NCI-H1436 (cell line): ENCODE measurements around the gene PDK1.
"Not testable (repeated sequence)": the region's sequence is repeated elsewhere in the genome, so short reads cannot be mapped to it uniquely, and the experiment has no call there.

Source experiments
- DNase-seq: peaks from one replicate; lab custom pipeline; 2025; lab: John Stamatoyannopoulos, UW

PDK1 gene

DNA sequence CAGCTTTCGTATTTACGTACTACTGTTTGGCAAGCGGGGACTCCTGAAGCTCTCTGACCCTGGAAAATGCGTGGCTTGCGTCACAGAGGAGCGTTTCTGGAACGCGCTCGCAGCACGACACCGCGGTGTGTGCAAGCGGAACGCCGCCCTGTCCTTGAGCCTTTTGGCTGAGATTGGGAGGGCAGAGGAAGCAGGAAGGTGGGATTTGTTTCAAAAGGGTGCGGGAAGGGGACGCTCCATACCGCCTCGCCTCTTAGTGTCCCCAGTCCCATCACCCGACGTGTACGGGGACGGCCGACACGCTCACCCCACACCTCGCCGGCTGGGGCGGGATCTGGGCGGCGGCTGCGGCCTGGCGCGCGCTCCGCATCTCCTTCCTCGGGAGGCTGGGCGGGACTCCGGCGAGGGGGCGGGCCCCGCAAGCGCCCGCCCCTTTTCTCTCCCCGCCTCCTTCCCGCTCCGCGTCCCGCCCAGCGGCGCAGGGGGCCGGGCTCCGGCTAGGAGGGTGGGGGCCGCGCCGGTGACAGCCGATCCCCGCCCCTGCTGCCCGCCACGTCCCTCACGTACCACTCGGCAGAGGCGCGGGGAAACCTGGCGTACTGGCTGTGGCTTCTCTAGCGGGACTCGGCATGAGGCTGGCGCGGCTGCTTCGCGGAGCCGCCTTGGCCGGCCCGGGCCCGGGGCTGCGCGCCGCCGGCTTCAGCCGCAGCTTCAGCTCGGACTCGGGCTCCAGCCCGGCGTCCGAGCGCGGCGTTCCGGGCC, at the start of gene PDK1:
TSS of gene PDK1 (plus strand) at position 569 of the 762 bp plus-strand sequence. CDS start at position 630, 61 bp downstream.
- DNase-seq: peak; percentile 87

DNA sequence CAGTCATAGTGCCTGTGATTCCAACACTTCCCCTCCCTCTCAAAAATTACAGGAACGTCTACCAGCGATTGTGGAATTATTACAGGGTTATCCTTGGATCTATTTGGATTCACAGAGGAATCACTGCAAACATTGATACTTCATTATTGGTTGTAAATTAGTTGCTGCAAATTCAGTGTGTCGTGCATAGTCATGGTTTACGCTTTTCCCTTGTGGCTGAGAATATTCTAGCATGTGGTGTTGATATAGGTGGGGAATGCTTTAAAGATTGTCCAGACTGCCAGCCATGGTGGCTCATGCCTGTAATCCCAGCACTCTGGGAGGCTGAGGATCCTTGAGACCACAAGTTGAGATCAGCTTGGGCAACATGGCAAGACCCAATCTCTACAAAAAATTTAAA, 48.7 kb upstream of the PDK1 start:
- DNase-seq: no peak

DNA sequence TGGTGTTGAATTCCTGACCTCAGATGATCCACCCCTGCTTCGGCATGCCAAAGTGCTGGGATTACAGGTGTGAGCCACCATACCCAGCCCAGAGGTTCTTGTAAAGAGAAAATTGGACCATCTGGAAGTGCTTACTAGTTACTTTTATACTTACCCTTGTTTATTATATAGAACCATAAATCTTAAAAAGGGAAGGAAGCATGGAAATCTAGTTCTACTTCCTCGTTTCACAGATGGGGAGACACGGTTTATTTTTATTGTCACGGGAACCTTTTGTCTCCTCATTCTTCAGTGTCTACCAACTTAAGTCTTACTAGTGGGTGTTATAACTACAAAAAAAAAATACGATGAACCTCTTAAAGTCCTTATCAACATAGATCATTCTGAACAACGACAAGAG, 45.8 kb upstream of the PDK1 start:
- no peak for DNase-seq

DNA sequence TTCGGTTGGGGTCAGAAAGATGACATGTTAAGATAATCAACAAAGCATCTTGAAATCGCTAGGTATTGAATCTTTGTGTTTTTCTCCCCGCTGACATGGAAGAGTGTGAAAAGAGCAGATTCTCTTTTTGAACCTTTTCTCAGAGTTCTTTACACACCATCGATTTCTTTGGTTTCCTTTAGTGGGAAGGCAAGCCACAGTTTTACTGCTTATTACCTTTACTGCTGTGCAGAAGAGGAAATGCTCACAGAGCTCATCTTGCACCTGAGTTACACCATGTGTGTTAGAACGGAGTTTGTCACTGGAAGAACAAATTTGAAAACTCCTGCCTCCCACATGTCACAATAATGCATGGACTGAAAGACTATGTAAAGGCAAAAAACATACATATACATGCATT, 45.3 kb upstream of the PDK1 start:
- DNase-seq: no peak

DNA sequence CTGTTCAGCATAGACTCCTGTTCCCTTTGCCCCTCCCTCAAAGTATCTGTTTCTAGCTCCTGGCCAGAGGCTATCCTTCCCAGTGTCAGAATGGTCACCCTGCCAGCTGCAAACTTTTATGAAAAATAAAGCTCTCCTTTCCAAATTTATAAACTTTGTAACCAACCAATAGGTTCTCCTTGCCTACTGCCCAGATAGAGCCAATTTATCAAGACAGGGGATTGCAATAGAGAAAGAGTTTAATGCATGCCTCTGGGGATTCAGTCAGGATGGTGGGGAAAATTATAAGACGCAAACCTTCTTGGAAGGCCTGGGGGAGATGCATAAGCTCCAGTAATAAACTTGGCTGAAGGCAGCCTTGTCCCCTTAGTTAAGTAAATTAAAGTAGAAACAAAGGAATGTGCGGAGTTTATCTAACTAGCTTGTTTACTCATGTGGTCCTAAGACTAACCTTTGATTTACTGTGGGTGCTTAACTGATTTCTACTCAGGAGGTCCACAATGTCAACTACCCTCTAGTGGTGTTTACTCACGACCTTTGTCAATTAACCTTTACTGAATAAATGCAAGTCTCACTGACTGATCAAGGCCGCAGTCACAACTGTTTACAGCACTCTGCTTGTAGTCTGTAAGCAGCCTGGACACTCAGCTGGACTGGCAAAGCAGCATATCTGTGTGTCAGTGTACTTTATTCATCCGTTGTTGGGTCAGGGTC, 42.9 kb upstream of the PDK1 start:
- no peak for DNase-seq

DNA sequence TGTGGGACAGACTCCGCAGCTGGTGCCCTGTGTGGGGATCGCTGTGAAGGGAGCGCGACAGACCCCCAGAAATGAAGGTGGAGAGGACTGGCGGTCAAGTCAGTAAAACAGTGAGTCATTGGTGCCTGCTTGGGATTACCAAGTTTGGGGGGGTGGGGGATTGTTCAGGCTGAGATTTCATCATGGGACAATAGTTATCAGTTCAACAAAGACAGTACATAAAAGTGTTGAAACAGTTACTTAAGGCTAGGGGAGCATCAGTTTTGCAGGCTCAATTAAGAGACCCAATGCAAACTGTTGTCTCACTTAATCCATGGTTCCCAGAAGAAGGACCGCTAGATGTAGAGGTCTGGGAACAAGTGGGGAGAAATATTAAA, 42.4 kb upstream of the PDK1 start:
- no peak for DNase-seq

DNA sequence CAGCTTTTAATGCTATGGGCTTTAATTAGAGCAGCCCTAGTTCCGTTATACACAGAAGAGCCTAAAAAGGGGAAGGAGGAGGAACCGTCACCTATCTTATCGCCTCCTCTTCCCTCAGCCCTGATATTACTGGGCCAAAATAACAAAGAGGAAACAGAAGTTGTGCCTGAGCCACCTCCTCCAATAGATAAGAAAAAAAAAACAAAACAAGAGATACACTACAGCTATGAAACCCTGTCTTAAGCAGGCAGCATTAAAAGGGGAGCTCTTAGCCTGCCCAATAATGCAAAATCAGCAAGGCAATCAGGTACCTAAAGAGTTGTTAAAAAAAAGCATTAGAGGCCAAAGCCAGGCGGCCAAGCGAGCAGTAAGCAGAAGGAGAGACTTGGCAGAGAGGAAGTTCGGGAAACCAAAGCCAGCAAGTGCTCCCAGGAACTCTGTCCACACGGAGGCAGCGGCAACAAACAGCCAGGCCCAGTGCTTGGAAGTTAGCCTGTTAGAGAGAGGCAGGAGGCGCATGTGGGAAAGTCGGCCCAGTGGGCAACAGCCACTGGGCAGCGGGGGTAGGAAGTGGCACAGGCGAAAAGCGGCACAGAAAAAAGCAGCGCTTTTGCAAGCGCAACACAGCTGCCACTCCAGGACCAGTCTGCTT, 41.8 kb upstream of the PDK1 start:
- DNase-seq: no peak

DNA sequence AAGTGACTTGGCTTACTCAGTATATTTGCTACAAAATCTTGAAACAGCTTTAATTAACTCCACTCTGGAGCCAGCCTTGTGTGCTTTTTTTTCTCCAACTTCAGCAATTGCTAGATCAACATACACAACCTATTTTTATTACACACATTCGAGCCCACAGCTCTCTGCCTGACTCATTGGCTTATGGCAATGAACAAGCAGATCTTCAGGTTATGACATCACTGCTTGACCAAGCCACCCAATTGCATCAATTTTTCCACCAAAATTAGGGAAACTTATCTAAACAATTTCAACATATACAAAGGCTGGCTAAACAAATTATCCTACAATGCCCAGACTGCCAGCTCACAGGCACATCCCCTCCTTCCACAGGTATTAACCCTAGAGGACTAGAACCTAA, 39.6 kb upstream of the PDK1 start:
- no peak for DNase-seq

DNA sequence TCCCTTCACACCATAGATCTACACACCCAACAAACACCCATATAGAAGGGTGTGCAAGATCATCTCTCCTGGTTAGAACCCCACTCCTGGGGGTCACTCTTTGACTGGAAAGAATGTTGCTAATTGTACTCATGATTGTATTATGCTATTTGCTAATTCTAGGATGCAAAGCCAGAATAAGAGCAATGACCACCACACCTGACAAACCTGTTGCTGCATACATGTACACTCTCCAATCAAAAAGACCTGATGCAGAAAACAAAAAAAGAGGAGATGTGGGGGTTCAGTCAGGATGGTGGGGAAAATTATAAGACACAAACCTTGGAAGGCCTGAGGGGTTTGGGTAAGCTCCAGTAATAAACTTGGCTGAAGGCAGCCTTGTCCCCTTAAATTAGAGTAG, 36.9 kb upstream of the PDK1 start:
- no peak for DNase-seq

DNA sequence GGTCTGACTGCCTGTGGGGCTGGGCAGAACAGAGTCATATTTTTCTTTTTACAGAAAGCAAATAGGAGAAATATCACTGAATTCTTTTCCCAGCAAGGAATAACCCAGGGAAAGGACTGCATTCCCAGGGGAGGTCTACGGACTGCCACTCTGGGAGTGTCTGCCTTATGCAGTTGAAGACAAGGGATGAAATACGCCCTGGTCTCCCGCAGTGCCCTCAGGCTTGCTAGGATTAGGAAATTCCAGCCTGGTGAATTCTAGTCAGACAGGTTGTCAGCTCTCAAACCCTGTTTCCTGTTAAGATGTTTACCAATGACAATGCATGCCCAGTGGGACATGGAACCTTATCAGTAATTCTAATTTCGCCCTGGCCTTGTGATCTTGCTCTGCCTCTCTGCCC, 30.3 kb upstream of the PDK1 start:
- no peak for DNase-seq

DNA sequence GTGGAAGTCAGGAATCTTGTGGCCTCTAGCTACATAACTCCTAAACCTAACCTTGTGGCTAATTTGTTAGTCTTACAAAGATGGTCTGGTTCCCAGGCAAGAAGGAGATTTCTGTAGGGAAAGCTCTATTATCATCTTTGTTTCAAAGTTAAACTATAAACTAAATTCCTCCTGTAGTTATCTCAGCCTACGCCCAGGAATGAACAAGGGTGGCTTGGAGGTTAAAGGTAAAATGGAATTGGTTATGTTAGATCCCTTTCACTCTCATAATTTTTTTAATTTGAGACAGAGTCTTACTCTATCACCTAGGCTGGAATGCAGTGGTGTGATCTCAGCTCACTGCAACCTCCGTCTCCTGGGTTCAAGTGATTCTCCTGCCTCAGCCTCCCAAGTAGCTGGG, 24.6 kb upstream of the PDK1 start:
- DNase-seq: no peak

DNA sequence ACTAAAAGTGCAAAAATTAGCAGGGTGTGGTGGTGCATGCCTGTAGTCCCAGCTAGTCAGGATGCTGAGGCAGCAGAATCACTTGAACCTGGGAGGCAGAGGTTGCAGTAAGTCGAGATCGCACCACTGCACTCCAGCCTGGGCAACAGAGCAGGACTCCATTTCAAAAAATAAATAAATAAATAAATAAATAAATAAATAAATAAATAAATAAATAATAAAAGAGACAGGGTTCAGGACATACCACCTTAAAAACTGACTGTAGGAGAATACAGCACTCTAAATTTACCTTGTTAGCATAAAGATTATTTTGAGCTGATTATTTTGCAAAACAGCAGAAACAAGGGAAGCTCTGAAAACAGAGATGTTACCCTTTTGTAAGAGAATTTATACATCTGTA, 23.4 kb upstream of the PDK1 start:
- DNase-seq: not testable (repeated sequence)

DNA sequence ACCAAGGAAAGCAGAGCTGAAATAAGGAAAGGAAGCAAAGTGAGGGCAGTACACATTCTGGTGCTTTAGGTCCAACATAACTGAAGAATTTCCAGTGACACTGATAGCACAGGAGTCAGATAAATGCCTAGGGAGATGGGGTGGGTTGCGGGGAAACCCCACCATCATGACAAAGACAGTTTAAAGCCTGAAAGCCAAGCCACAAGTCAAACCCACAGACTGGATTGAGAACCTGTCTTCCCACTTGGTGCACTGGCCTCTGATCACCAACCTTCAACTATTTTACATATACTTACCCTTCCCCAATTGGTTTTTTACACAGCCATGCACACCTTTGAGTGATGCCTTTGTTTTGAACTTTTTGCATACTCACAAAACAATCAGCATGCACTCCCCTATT, 22.2 kb upstream of the PDK1 start:
- no peak for DNase-seq

DNA sequence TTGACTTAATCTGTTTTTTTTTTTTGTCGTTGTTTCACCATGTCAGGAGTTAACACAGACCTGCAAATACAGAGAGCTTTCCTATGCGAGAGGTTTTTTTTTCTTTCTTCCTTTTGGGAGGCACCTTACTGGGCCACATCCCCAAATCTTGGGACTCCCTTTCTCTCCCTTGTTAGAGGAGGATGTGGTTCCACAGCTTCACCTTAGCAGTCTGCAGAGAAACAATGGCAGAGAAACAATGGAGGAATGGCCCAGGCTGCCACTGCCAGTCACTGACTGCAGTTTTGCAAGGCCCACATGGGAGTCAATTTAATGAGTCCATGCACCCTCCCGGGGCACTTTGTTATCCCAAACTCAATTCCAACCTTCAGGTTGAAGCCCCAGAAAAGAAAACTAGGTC, 20.8 kb upstream of the PDK1 start:
- DNase-seq: no peak

DNA sequence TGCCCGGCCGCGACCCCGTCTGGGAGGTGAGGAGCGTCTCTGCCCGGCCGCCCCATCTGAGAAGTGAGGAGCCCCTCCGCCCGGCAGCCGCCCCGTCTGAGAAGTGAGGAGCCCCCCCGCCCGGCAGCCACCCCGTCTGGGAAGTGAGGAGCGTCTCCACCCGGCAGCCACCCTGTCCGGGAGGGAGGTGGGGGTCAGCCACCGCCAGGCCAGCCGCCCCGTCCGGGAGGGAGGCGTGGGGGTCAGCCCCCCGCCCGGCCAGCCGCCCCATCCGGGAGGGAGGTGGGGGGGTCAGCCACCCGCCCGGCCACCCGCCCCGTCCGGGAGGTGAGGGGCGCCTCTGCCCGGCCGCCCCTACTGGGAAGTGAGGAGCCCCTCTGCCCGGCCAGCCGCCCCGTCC, 18.0 kb upstream of the PDK1 start:
- not testable (repeated sequence) for DNase-seq

DNA sequence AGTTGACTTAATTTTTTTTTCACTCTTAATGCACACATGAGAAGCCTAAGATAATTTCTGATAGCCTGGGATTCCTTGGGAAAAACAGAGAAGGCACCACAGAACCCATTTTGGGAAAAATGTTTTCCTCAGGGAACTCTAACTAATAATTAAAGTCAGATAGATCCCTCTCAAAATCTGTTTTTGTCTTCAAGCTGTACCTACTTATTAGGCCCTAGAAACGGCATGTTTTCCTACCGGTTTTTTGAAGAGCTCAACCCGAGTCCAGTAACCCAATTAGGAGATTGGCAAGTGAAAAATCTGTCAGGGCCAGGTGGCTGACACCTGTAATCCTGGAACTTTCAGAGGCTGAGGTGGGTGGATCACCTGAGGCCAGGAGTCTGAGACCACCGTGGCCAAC, 16.1 kb upstream of the PDK1 start:
- no peak for DNase-seq

DNA sequence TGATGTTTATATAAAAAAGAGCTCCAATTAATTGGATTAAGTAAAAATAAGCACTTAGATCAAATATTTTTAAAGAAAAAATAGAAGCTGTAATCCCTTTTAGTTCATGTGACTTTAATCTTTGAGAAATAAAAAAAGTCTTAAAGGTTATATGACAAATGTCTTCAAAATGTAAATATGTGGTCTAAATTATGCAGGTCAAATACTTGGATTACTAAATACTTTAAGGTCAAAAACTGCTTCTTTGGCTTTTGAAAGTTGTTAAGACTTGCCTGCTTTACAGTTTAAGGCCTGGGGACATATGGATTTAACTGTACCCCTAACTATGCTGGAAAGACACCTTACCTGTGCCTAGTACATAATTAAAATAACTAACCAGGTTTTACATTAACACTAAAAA, 15.5 kb upstream of the PDK1 start:
- no peak for DNase-seq

DNA sequence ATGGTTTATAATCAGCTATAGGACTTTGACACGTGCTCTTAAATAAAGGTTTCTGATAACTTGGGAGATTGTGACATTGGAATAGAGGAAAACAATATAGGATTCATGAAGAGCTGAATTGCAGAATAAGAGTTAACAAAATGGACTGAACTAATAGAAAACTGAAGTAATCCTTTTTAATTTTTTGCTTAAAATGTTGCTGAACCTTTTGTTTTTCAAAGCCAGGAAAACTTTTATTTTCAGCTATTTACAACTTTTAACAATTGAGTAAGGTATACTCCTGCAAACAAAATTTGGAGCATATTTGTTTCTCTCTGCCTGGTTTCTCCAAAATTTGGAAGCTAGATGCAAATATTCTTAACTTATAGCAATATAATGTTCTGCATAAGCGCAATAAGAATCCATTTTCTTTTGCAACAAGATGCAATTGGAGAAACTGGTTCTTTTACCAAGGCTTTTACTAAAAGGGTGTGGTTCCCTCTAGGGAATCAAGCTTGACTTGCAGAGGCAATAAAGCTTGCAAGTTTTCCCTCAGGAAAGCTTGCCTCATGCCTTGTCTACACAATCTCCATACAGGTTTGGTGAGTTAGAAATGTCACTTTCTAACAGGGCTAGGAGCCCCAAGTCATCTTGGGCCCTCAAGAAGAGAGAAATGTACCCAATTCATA, 10.3 kb upstream of the PDK1 start:
- no peak for DNase-seq

DNA sequence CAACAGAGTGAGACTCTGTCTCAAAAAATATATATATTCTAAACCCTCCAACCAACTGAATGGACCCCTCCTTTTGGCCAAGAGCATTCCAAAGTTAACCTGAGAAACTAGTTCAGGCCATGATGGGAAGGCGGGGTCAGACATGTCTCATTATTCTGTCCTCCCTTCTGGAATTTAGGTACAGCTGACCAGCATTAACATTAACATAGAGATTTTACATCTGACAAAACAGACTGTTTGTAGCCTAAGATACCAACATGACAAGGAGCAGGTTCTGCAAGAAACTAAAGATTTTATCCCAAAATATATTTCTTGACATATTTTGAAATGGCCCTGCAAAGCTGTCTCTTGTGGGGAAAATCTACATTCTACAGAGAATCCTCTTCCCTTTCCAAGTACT, 6.8 kb upstream of the PDK1 start:
- DNase-seq: no peak

DNA sequence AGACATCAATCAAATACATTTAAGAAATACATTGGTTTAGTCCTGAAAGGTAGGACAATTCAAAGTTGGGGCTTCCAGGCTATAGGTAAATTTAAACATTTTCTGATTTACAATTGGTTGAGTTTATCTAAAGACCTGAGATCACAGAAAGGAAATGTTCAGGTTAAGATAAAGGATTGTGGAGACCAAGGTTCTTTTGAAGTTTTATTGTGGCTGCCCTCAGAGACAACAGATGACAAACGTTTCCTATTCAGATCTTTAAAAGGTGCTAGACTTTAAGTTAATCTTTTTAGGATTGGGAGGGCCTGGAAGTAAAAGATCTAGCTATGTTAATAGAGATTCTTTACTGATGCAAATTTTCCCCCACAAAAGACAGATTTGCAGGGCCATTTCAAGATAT, 6.1 kb upstream of the PDK1 start:
- DNase-seq: not testable (repeated sequence)

DNA sequence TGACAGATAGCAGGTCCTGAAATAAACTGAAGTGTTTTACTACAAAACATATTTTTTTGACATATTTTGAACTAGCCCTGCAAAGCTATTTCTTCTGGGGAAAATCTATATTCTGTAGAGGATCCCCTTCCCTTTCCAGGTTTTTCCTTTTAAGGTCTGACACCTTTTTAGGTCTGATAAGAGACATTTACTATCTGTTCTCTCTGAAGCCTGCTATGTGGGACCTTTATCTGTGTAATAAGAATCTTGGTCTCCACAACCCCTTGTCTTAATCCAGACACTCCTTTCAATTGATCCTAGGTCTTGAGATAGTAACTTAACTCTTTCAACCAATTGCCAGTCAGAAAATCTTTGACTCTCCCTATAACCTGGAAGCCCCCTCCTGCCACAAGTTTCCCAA, 5.5 kb upstream of the PDK1 start:
- DNase-seq: no peak

DNA sequence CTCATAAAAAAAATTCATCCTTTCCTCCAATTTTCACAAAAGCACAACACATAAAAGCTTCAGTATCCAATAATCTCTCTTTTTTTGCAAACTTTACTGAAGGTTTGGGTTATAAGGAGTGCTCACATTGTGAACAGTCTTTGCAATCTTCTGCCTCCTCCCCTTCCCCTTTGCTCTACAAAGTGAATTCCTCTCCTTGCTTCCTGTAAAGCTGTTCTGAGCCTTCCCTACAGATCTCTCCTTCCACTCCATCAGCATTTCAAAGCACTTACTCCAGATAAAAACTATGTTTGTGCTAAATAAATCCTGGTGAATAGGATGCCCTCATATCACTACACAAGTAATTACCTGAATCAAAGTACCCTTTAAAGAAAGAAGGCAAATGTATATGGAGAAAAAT, 4.6 kb upstream of the PDK1 start:
- DNase-seq: no peak
